A549 (cell line): ENCODE results near the gene ULK4.

Experiments used
- HOXA7 ChIP-seq: fragments of 250-450 bp; sonication (Bioruptor Pico); IDR thresholded peaks from 2 replicates; pipeline ENCODE4 v1.5.0; 2020; ENCODE audit warnings: mild to moderate bottlenecking, moderate library complexity
- KDM5A ChIP-seq: fragments of 200-600 bp; sonication (generic); IDR thresholded peaks from 2 replicates; pipeline ENCODE4 v1.6.1; 2016; ENCODE audit warnings: antibody characterized with exemption, mild to moderate bottlenecking
- RNF2 ChIP-seq: fragments of 200-600 bp; sonication (generic); IDR thresholded peaks from 2 replicates; pipeline ENCODE4 v1.6.1; 2016; ENCODE audit warnings: low read depth, mild to moderate bottlenecking, antibody characterized with exemption, moderate library complexity, borderline replicate concordance
- ZNF302 ChIP-seq: fragments of 250-450 bp; sonication (Bioruptor Pico); IDR thresholded peaks from 2 replicates; pipeline ENCODE4 v1.9.0; 2021; ENCODE audit warnings: inconsistent platforms, mild to moderate bottlenecking, moderate library complexity
- TF ChIP-seq, protein P1 (sequence below): fragments of >200 bp; sonication (Bioruptor Twin); formaldehyde crosslinking; IDR thresholded peaks from 3 replicates; pipeline ENCODE4 v1.5.1; 2016

- TF ChIP-seq ZNF302 (no peak), RNF2 (no peak), HOXA7 (CRISPR knock-in tag) (no peak), KDM5A (no peak)
- TF ChIP-seq, protein P1, sequence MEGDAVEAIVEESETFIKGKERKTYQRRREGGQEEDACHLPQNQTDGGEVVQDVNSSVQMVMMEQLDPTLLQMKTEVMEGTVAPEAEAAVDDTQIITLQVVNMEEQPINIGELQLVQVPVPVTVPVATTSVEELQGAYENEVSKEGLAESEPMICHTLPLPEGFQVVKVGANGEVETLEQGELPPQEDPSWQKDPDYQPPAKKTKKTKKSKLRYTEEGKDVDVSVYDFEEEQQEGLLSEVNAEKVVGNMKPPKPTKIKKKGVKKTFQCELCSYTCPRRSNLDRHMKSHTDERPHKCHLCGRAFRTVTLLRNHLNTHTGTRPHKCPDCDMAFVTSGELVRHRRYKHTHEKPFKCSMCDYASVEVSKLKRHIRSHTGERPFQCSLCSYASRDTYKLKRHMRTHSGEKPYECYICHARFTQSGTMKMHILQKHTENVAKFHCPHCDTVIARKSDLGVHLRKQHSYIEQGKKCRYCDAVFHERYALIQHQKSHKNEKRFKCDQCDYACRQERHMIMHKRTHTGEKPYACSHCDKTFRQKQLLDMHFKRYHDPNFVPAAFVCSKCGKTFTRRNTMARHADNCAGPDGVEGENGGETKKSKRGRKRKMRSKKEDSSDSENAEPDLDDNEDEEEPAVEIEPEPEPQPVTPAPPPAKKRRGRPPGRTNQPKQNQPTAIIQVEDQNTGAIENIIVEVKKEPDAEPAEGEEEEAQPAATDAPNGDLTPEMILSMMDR, result no peak
Measured at GRCh38 chr3:41898631-41899030, 63.3 kb downstream of the ULK4 start.
